NB4 (cell line): ENCODE results near the gene DIS3L.
"Not testable (repeated sequence)": the region's sequence is repeated elsewhere in the genome, so short reads cannot be mapped to it uniquely, and the experiment has no call there.

ENCODE experiments used
- DNase-seq: peaks from one replicate; pipeline ENCODE4 v3.0.0; 2010; ENCODE audit warnings: low read depth
- H3K4me3 ChIP-seq: one replicate; pipeline ENCODE4 v1.5.1; 2011; ENCODE audit warnings: mild to moderate bottlenecking, low read depth, low read length, moderate library complexity
- MYC ChIP-seq: IDR thresholded peaks from 2 replicates; pipeline ENCODE4 v1.6.1; 2011; ENCODE audit warnings: low read depth, low read length
- POLR2A ChIP-seq: IDR thresholded peaks from 2 replicates; pipeline ENCODE4 v1.6.1; 2011; ENCODE audit warnings: mild to moderate bottlenecking; ENCODE audit not compliant: insufficient read length; ENCODE audit errors: extremely low read depth
- TF ChIP-seq, protein P1 (sequence below): IDR thresholded peaks from 2 replicates; pipeline ENCODE4 v1.6.1; 2011; ENCODE audit warnings: low read depth, low read length
- TF ChIP-seq, protein P2 (sequence below): IDR thresholded peaks from one replicate; pipeline ENCODE4 v1.5.1; 2012; ENCODE audit warnings: low read depth, low read length

DIS3L gene

DNA sequence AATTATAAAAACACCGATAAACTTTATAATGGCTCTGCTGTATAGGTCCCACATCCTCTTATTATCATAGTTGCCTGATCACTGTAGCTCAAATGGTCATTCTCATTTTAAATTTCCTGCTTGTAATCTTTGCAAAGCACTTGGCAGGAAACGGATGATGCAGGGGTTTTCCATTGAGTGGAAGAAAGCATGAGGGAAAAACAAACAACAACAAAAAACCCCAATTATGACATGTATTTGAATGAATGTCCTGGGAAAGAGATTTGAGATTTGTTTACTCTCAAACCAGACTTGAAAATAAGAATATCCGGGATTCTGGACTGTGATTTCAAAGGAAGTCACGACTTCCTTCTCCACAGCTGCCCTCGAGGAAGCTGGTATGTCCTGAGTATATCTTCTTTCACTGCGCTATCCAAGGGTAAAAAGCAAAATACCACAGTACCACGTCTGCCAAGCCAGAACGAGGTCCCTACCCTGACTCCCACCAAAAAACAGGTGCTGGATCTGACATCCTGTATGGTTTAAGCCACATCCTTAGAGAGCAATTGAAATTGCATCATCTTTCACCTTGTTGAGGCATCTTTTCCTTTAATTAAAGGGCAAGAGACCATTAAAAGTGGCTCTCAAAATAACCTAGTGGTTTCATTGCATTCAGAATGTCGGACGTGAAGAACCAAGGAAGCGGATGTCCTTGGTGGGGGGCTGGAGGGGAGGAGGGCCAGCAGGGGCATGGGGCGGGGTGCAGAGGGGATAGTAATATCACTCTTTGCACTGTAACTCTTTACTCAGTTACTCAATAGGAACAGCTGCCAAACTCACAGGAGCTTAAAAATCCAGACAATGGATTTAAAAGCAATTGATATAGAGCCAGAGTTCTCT is 76.6 kb downstream of the DIS3L start:
- peak overlapping the region; percentile 7 for H3K4me3 ChIP-seq
- TF ChIP-seq MYC = no peak
- TF ChIP-seq, protein P1, sequence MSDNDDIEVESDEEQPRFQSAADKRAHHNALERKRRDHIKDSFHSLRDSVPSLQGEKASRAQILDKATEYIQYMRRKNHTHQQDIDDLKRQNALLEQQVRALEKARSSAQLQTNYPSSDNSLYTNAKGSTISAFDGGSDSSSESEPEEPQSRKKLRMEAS = peak; percentile 30; the same call in 1 of the 2 replicates
- DNase-seq = peak; percentile 81

- TF ChIP-seq, protein P1 = no peak
- TF ChIP-seq POLR2A (no peak), MYC (no peak)
- TF ChIP-seq, protein P2, sequence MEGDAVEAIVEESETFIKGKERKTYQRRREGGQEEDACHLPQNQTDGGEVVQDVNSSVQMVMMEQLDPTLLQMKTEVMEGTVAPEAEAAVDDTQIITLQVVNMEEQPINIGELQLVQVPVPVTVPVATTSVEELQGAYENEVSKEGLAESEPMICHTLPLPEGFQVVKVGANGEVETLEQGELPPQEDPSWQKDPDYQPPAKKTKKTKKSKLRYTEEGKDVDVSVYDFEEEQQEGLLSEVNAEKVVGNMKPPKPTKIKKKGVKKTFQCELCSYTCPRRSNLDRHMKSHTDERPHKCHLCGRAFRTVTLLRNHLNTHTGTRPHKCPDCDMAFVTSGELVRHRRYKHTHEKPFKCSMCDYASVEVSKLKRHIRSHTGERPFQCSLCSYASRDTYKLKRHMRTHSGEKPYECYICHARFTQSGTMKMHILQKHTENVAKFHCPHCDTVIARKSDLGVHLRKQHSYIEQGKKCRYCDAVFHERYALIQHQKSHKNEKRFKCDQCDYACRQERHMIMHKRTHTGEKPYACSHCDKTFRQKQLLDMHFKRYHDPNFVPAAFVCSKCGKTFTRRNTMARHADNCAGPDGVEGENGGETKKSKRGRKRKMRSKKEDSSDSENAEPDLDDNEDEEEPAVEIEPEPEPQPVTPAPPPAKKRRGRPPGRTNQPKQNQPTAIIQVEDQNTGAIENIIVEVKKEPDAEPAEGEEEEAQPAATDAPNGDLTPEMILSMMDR = no peak
- no peak overlapping the region for H3K4me3 ChIP-seq
- DNase-seq = no peak
Measured at GRCh38 chr15:66374179-66374578, 80.8 kb downstream of the DIS3L start.

DNA sequence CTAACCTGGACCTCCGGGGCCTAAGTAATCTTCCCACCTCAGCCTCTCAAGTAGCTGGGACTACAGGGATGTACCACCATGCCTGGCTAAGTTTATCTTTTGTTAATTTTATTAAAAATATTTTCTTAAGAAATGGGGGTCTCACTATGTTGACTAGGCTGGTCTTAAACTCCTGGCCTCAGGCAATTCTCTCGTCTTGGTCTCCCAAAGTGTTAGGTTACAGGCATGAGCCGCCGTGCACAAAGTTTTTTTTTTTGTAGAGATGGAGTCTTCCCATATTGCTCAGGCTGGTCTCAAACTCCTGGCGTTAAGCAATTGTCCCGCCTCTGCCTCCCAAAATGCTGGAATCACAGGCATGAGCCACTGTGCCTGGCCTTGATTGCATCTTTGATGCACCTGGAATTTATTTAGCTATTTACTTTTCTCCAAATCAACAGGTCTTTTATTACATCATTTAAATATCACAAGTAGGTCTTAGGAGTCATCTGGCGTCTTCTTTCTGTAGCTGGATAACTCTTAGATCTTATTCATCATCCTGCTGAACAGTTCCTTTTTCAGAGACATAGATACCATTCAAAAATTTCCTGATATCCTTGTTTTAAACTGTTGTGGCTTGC is 85.6 kb downstream of the DIS3L start:
- no peak for DNase-seq
- no peak overlapping the region for H3K4me3 ChIP-seq
- TF ChIP-seq MYC (no peak), POLR2A (no peak)
- TF ChIP-seq, protein P1 = no peak
- TF ChIP-seq, protein P2 = no peak

DNA sequence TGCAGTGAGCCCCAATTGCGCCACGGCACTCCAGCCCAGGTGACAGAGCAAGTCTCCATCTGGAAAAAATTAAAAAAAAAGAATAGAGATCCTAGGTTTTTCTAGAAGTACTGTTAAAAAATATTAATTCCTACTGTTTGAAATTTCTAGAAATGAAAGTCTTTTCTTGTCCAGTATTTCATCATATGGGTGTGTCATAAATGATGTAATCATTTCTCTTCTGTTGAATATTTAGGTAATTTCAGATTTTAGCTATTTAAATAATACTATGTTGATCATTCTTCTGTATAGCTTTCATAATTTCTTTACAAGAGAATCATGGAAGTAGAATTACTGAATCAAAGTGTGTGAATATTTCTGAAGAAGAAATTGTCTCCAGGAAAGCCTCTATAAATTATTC is 88.0 kb downstream of the DIS3L start:
- H3K4me3 ChIP-seq, DNase-seq: not testable (repeated sequence)
